CD4-positive, alpha-beta memory T cell (primary cell): ENCODE measurements around the gene GNPNAT1. TPM values are rescaled to one million over a fixed set of nuclear protein-coding genes. Genes with fewer than 3 reads are reported as not detected.

Experiments
- CTCF ChIA-PET: fragments of 350-600 bp; sonication (Branson Sonifier 250); formaldehyde crosslinking; loops from one replicate; lab custom pipeline; 2021; ENCODE audit warnings: inconsistent platforms; ENCODE audit not compliant: partially characterized antibody; lab: Charles Lee
- POLR2A ChIA-PET: fragments of 350-600 bp; sonication (Branson Sonifier 250); formaldehyde crosslinking; loops from one replicate; lab custom pipeline; 2021; ENCODE audit not compliant: partially characterized antibody; lab: Charles Lee
- DNase-seq, 5 donors: peaks; one replicate each; pipeline versions ENCODE4 v3.0.0 to v3.0.0-alpha.2; 2020 to 2022; ENCODE audit warnings: mixed read lengths in 1 of 5
- H3K27ac ChIP-seq: one replicate; pipeline ENCODE4 v1.7.0; 2013; ENCODE audit warnings: low read depth, low read length
- H3K27me3 ChIP-seq: 2 replicates; pipeline ENCODE4 v1.7.0; 2013; ENCODE audit warnings: mild to moderate bottlenecking, low read length, moderate library complexity; ENCODE audit not compliant: insufficient read depth
- H3K36me3 ChIP-seq: 2 replicates; pipeline ENCODE4 v1.7.0; 2013; ENCODE audit warnings: mild to moderate bottlenecking, low read length, moderate library complexity; ENCODE audit not compliant: insufficient read depth
- H3K4me1 ChIP-seq: 2 replicates; pipeline ENCODE4 v1.7.0; 2013; ENCODE audit warnings: mild to moderate bottlenecking, low read length, moderate library complexity; ENCODE audit not compliant: insufficient read depth
- H3K4me3 ChIP-seq, 2 donors: one replicate each; pipeline ENCODE4 v1.7.0; 2013; ENCODE audit warnings: low read length in 2 of 2, mild to moderate bottlenecking in 1 of 2
- H3K9me3 ChIP-seq, 2 donors: one replicate each; pipeline ENCODE4 v1.7.0; 2013; ENCODE audit warnings: low read length in 2 of 2, control low read depth in 1 of 2; ENCODE audit not compliant: control insufficient read depth in 1 of 2
- H3K27ac Mint-ChIP-seq, 7 donors: one replicate each; pipeline ENCODE4 v1.8.0; 2020 to 2021; ENCODE audit warnings: mixed read lengths in 7 of 7, mild to moderate bottlenecking in 6 of 7, inconsistent platforms in 3 of 7, moderate library complexity in 3 of 7
- H3K27me3 Mint-ChIP-seq, 2 donors: one replicate each; pipeline ENCODE4 v1.8.0; 2020 to 2021; ENCODE audit warnings: mixed read lengths in 2 of 2
- H3K36me3 Mint-ChIP-seq, 2 donors: one replicate each; pipeline ENCODE4 v1.8.0; 2020 to 2021; ENCODE audit warnings: mixed read lengths in 2 of 2, inconsistent platforms in 1 of 2, mild to moderate bottlenecking in 1 of 2
- H3K4me1 Mint-ChIP-seq, 4 donors: one replicate each; pipeline ENCODE4 v1.8.0; 2020 to 2021; ENCODE audit warnings: mixed read lengths in 4 of 4, mild to moderate bottlenecking in 1 of 4
- H3K4me3 Mint-ChIP-seq, 8 donors: one replicate each; pipeline ENCODE4 v1.8.0; 2020 to 2021; ENCODE audit warnings: mixed read lengths in 8 of 8, mild to moderate bottlenecking in 7 of 8, moderate library complexity in 6 of 8, inconsistent platforms in 3 of 8
- H3K9me3 Mint-ChIP-seq, 8 donors: one replicate each; pipeline ENCODE4 v1.8.0; 2020 to 2021; ENCODE audit warnings: mixed read lengths in 8 of 8, mild to moderate bottlenecking in 5 of 8, inconsistent platforms in 3 of 8, moderate library complexity in 1 of 8
- intact Hi-C: fragments of 100-400 bp; cut with micrococcal nuclease; formaldehyde crosslinking; loops from one replicate; pipeline ENCODE4 v1.15.1; 2023
- polyA plus RNA-seq, 2 donors: library from polyadenylated mRNA; unstranded; fragments of 300-500 nt; fragmentation: Illumina TruSeq; gene quantifications; one replicate each; pipeline ENCODE4 v1.2.3, GENCODE V29; 2021
- total RNA-seq, 2 experiments: library from RNA; stranded (reverse); gene quantifications; one replicate each; pipeline ENCODE4 v1.2.3, GENCODE V29; 2021

GNPNAT1 gene
- total and polyA plus RNA-seq, 4 experiments from 2014 or later: 10.0 to 16.2 (median 12.6) TPM

- H3K4me1 Mint-ChIP-seq: peaks cover 27 to 50% (median 36%) of the 10 kb centered on the region in 4 donors
- H3K36me3 Mint-ChIP-seq: peaks cover 0 to 6% of the 10 kb centered on the region in 2 donors
- intact Hi-C loops: loop anchor here (1.0 kb wide), 4 partner anchors 61 to 362 kb away; partner anchors contain the start of genes GPR137C, PSMC6 and TXNDC16
- Histone ChIP-seq H3K36me3 (no peaks in the 10 kb centered on the region), H3K9me3 (no peaks in the 10 kb centered on the region), H3K27ac (peak overlapping the region; percentile 70), H3K27me3 (no peaks in the 10 kb centered on the region), H3K4me3 (peak overlapping the region; percentile 18 to 90), H3K4me1 (peaks cover 32% of the 10 kb centered on the region)
- peak in 1 of 5 donors; percentile 9 for DNase-seq
- H3K4me3 Mint-ChIP-seq: peak overlapping the region; percentile 88 to 97 (median 92)
- H3K9me3 Mint-ChIP-seq: no peaks in the 10 kb centered on the region
- H3K27ac Mint-ChIP-seq: peak overlapping the region; percentile 80 to 96 (median 90)
- no peaks in the 10 kb centered on the region for H3K27me3 Mint-ChIP-seq
- CTCF ChIA-PET: interaction anchor here (1.0 to 1.1 kb wide), 2 partner anchors 59 to 124 kb away, joined by 3 read pairs; no protein-coding TSS in a partner anchor
- POLR2A ChIA-PET: interaction anchor here (1.0 to 3.6 kb wide), 14 partner anchors 9 to 361 kb away, joined by 3 to 24 read pairs (median 4); partner anchors contain the start of genes ERO1A, GPR137C, STYX and TXNDC16
Measured at GRCh38 chr14:52790756-52791222, 618 bp downstream of the GNPNAT1 start.

- Histone ChIP-seq H3K27ac (peak overlapping the region; percentile 70), H3K4me3 (peak overlapping the region; percentile 18 to 90), H3K27me3 (no peaks in the 10 kb centered on the region), H3K36me3 (no peaks in the 10 kb centered on the region), H3K9me3 (no peaks in the 10 kb centered on the region), H3K4me1 (peaks cover 32% of the 10 kb centered on the region)
- no peaks in the 10 kb centered on the region for H3K9me3 Mint-ChIP-seq
- ChIA-PET CTCF (interaction anchor here (0.6 to 1.1 kb wide), 3 partner anchors 13 to 125 kb away, joined by 3 read pairs; no protein-coding TSS in a partner anchor), POLR2A (interaction anchor here (0.6 to 3.6 kb wide), 16 partner anchors 8 to 362 kb away, joined by 3 to 24 read pairs (median 4); partner anchors contain the start of genes ERO1A, GPR137C, STYX and TXNDC16)
- H3K27me3 Mint-ChIP-seq: no peaks in the 10 kb centered on the region
- peak overlapping the region; percentile 80 to 96 (median 90) for H3K27ac Mint-ChIP-seq
- peaks cover 0 to 6% of the 10 kb centered on the region in 2 donors for H3K36me3 Mint-ChIP-seq
- no peak for DNase-seq
- H3K4me3 Mint-ChIP-seq: peak overlapping the region; percentile 88 to 97 (median 92)
- intact Hi-C loops: no loop called here
- peaks cover 27 to 50% (median 36%) of the 10 kb centered on the region in 4 donors for H3K4me1 Mint-ChIP-seq
Measured at GRCh38 chr14:52790011-52790755, 1.2 kb downstream of the GNPNAT1 start.

- Histone ChIP-seq H3K4me1 (peaks cover 32% of the 10 kb centered on the region), H3K9me3 (no peaks in the 10 kb centered on the region), H3K36me3 (no peaks in the 10 kb centered on the region), H3K27ac (no peak overlapping the region), H3K4me3 (no peak overlapping the region), H3K27me3 (no peaks in the 10 kb centered on the region)
- no peaks in the 10 kb centered on the region for H3K9me3 Mint-ChIP-seq
- POLR2A ChIA-PET: interaction anchor here (1.4 to 3.6 kb wide), 2 partner anchors 9 to 47 kb away, joined by 3 to 24 read pairs; no protein-coding TSS in a partner anchor
- no peaks in the 10 kb centered on the region for H3K27me3 Mint-ChIP-seq
- no peak for DNase-seq
- peaks cover 0 to 6% of the 10 kb centered on the region in 2 donors for H3K36me3 Mint-ChIP-seq
- H3K4me3 Mint-ChIP-seq: peak overlapping the region in 4 of 8 donors; percentile 29 to 92 (median 54)
- peak overlapping the region in 2 of 7 donors; percentile 35 to 58 for H3K27ac Mint-ChIP-seq
- H3K4me1 Mint-ChIP-seq: peaks cover 25 to 50% (median 36%) of the 10 kb centered on the region in 4 donors
- CTCF ChIA-PET: interaction anchor here (0.6 kb wide), 1 partner anchor 12 kb away, joined by 3 read pairs; no protein-coding TSS in a partner anchor
- intact Hi-C loops: no loop called here
Measured at GRCh38 chr14:52789118-52789517, 2.3 kb downstream of the GNPNAT1 start.

- H3K27ac Mint-ChIP-seq: no peak overlapping the region
- H3K4me3 ChIP-seq: no peak overlapping the region
- peaks cover 0 to 10% of the 10 kb centered on the region in 2 donors for H3K36me3 Mint-ChIP-seq
- POLR2A ChIA-PET: no interaction called here
- CTCF ChIA-PET: interaction anchor here (1.5 kb wide), 1 partner anchor 46 kb away, joined by 4 read pairs; no protein-coding TSS in a partner anchor
- no peaks in the 10 kb centered on the region for H3K27me3 ChIP-seq
- peaks cover 27% of the 10 kb centered on the region for H3K4me1 ChIP-seq
- H3K9me3 Mint-ChIP-seq: no peaks in the 10 kb centered on the region
- no peaks in the 10 kb centered on the region for H3K9me3 ChIP-seq
- H3K36me3 ChIP-seq: no peaks in the 10 kb centered on the region
- DNase-seq: no peak
- H3K27me3 Mint-ChIP-seq: no peaks in the 10 kb centered on the region
- no peak overlapping the region for H3K27ac ChIP-seq
- H3K4me3 Mint-ChIP-seq: no peak overlapping the region
- intact Hi-C loops: no loop called here
- H3K4me1 Mint-ChIP-seq: peaks cover 26 to 42% (median 30%) of the 10 kb centered on the region in 4 donors
Measured at GRCh38 chr14:52786887-52787286, 4.5 kb downstream of the GNPNAT1 start.

GRCh38 chr14:52783206-52783605, 8.2 kb downstream of the GNPNAT1 start:
- Histone ChIP-seq H3K4me3 (no peak overlapping the region), H3K36me3 (no peaks in the 10 kb centered on the region), H3K9me3 (no peaks in the 10 kb centered on the region), H3K27ac (no peak overlapping the region), H3K27me3 (no peaks in the 10 kb centered on the region), H3K4me1 (no peaks in the 10 kb centered on the region)
- DNase-seq: no peak
- CTCF ChIA-PET: no interaction called here
- Mint-ChIP-seq H3K9me3 (no peaks in the 10 kb centered on the region), H3K27me3 (no peaks in the 10 kb centered on the region), H3K4me3 (no peak overlapping the region), H3K4me1 (peaks cover 6 to 10% (median 7%) of the 10 kb centered on the region in 4 donors), H3K36me3 (peaks cover 0 to 16% of the 10 kb centered on the region in 2 donors), H3K27ac (peak overlapping the region in 1 of 7 donors; percentile 38)
- intact Hi-C loops: no loop called here
- POLR2A ChIA-PET: no interaction called here

- Histone ChIP-seq H3K36me3 (no peaks in the 10 kb centered on the region), H3K4me3 (no peak overlapping the region), H3K27ac (no peak overlapping the region), H3K9me3 (no peaks in the 10 kb centered on the region), H3K4me1 (no peaks in the 10 kb centered on the region), H3K27me3 (no peaks in the 10 kb centered on the region)
- Mint-ChIP-seq H3K36me3 (peaks cover 5 to 25% of the 10 kb centered on the region in 2 donors), H3K27ac (peak overlapping the region in 5 of 7 donors; percentile 25 to 48 (median 30)), H3K4me3 (no peak overlapping the region), H3K4me1 (peaks cover 0 to 5% (median 4%) of the 10 kb centered on the region in 4 donors), H3K27me3 (no peaks in the 10 kb centered on the region), H3K9me3 (no peaks in the 10 kb centered on the region)
- intact Hi-C loops: no loop called here
- ChIA-PET CTCF (no interaction called here), POLR2A (interaction anchor here (1.0 kb wide), 1 partner anchor 9 kb away, joined by 4 read pairs; no protein-coding TSS in a partner anchor)
- no peak for DNase-seq
Measured at GRCh38 chr14:52781629-52782028, 9.8 kb downstream of the GNPNAT1 start.

GRCh38 chr14:52780893-52781292, 10.5 kb downstream of the GNPNAT1 start:
- Histone ChIP-seq H3K4me1 (no peaks in the 10 kb centered on the region), H3K27me3 (no peaks in the 10 kb centered on the region), H3K27ac (no peak overlapping the region), H3K4me3 (no peak overlapping the region), H3K9me3 (no peaks in the 10 kb centered on the region), H3K36me3 (no peaks in the 10 kb centered on the region)
- ChIA-PET POLR2A (no interaction called here), CTCF (no interaction called here)
- Mint-ChIP-seq H3K9me3 (no peaks in the 10 kb centered on the region), H3K4me3 (no peak overlapping the region), H3K27ac (peak overlapping the region in 2 of 7 donors; percentile 2 to 24), H3K4me1 (peaks cover 0 to 5% (median 1%) of the 10 kb centered on the region in 4 donors), H3K36me3 (peaks cover 5 to 28% of the 10 kb centered on the region in 2 donors), H3K27me3 (no peaks in the 10 kb centered on the region)
- DNase-seq: no peak
- intact Hi-C loops: no loop called here
